Upper lobe of right lung (tissue), 1 donor: ENCODE results near the gene METTL2A. TPM values are rescaled to one million over a fixed set of nuclear protein-coding genes. Genes with fewer than 3 reads are reported as not detected.
A peak's percentile ranks its signal among the peaks of the same experiment; 100 is the strongest.
"Not testable (repeated sequence)": the region's sequence is repeated elsewhere in the genome, so short reads cannot be mapped to it uniquely, and the experiment has no call there.

ENCODE experiments used
- ATAC-seq: fragments of 200-7000 bp; cut with Tn5 transposase; one replicate; pipeline ENCODE4 v1.9.1; 2020; ENCODE audit warnings: mild to moderate bottlenecking, moderate library complexity
- DNase-seq: peaks from one replicate; pipeline ENCODE4 v3.0.0-alpha.2; 2020
- H3K27ac ChIP-seq: fragments of 200-600 bp; one replicate; pipeline ENCODE4 v1.8.0; 2022
- H3K27me3 ChIP-seq: fragments of 200-600 bp; one replicate; pipeline ENCODE4 v1.8.0; 2022; ENCODE audit warnings: mild to moderate bottlenecking
- H3K36me3 ChIP-seq: fragments of 200-600 bp; one replicate; pipeline ENCODE4 v1.8.0; 2022
- H3K4me1 ChIP-seq: fragments of 200-600 bp; one replicate; pipeline ENCODE4 v1.8.0; 2022
- H3K4me3 ChIP-seq: fragments of 200-600 bp; one replicate; pipeline ENCODE4 v1.8.0; 2022; ENCODE audit warnings: mild to moderate bottlenecking
- H3K9me3 ChIP-seq: fragments of 200-600 bp; one replicate; pipeline ENCODE4 v1.8.0; 2022
- CTCF ChIP-seq: fragments of 200-600 bp; IDR thresholded peaks from one replicate; pipeline ENCODE4 v1.8.0; 2022; ENCODE audit warnings: antibody characterized with exemption
- intact Hi-C: fragments of 100-400 bp; cut with DNase I; formaldehyde crosslinking; loops from one replicate; pipeline ENCODE4 v1.11.0; 2022
- long read RNA-seq: library from polyadenylated mRNA; unstranded; transcript quantifications from one replicate; pipeline ENCODE4 v2.0.0, GENCODE V29; 2021
- total RNA-seq: library from RNA; stranded (reverse); fragmentation: NEBNext Ultra II Directional; extraction: Animal tissue kit (Norgen Biotek cat#: 25700); gene quantifications from one replicate; pipeline ENCODE4 v1.2.1, GENCODE V29; 2021
- donor health status: DM: no; HTN: yes; CAD: no; lungs with severe emphysema.

METTL2A gene
- total RNA-seq = 17.6 TPM
- long read RNA-seq, transcript METTL2A-201 (9 exons, 2,537 nt) = major isoform, 11 of 13 reads
- long read RNA-seq, partial matches to known transcripts = 0 of 13 reads
- long read RNA-seq, other reads (novel, unspliced or antisense) = 0 of 13 reads

- H3K27ac ChIP-seq = peak within 1 kb of the TSS; percentile 78
- not testable (repeated sequence) for H3K4me1 ChIP-seq
These were observed at the start of gene METTL2A for GRCh38 chr17:62423647-62424461. TSS of gene METTL2A (plus strand) at chr17:62423897. CDS start at chr17:62423903, 6 bp downstream.

GRCh38 chr17:62380253-62380652 lies 43.4 kb upstream of the METTL2A start, which contains the start of gene EFCAB3:
TSS of gene EFCAB3 (plus strand) at chr17:62380553. CDS start at chr17:62382980, 2,427 bp downstream.
- Histone ChIP-seq H3K4me3 (no peak within 1 kb of the TSS), H3K9me3 (no peaks in the 10 kb centered on the region), H3K36me3 (no peaks in the 10 kb centered on the region), H3K4me1 (no peaks in the 10 kb centered on the region), H3K27ac (no peak within 1 kb of the TSS), H3K27me3 (peaks cover 10% of the 10 kb centered on the region)
- DNase-seq (no peak), ATAC-seq (no peak)
- intact Hi-C loops = no loop called here
- no peak for TF ChIP-seq CTCF

More at GRCh38 chr17:62423647-62424461, at the start of gene METTL2A:
- H3K4me3 ChIP-seq = peak within 1 kb of the TSS; percentile 86
- H3K36me3 ChIP-seq = peaks cover 16% of the 10 kb centered on the region
- H3K27me3 ChIP-seq, intact Hi-C loops, H3K9me3 ChIP-seq: not testable (repeated sequence)
- DNase-seq = peak; percentile 91
- TF ChIP-seq CTCF = peak; percentile 30
- peak; percentile 98 for ATAC-seq

GRCh38 chr17:62381561-62381960 lies 42.1 kb upstream of the METTL2A start:
- Histone ChIP-seq H3K4me3 (no peak overlapping the region), H3K27ac (no peak overlapping the region), H3K36me3 (no peaks in the 10 kb centered on the region), H3K9me3 (no peaks in the 10 kb centered on the region), H3K27me3 (peaks cover 3% of the 10 kb centered on the region), H3K4me1 (no peaks in the 10 kb centered on the region)
- TF ChIP-seq CTCF = no peak
- DNase-seq (no peak), ATAC-seq (no peak)
- intact Hi-C loops = no loop called here

- TF ChIP-seq CTCF = no peak
- intact Hi-C loops = no loop called here
- Histone ChIP-seq H3K9me3 (no peaks in the 10 kb centered on the region), H3K27me3 (peaks cover 5% of the 10 kb centered on the region), H3K36me3 (no peaks in the 10 kb centered on the region), H3K4me3 (no peak overlapping the region), H3K4me1 (no peaks in the 10 kb centered on the region), H3K27ac (no peak overlapping the region)
- ATAC-seq = no peak
- no peak for DNase-seq
These were observed 34.8 kb upstream of the METTL2A start for GRCh38 chr17:62388856-62389255.

GRCh38 chr17:62392908-62393307 lies 30.8 kb upstream of the METTL2A start:
- H3K4me3 ChIP-seq = no peak overlapping the region
- TF ChIP-seq CTCF = no peak
- no peak for ATAC-seq

More at GRCh38 chr17:62392908-62393307, 30.8 kb upstream of the METTL2A start:
- Histone ChIP-seq H3K4me1 (no peaks in the 10 kb centered on the region), H3K36me3 (no peaks in the 10 kb centered on the region), H3K27ac (no peak overlapping the region), H3K27me3 (peaks cover 12% of the 10 kb centered on the region), H3K9me3 (no peaks in the 10 kb centered on the region)
- DNase-seq = no peak
- intact Hi-C loops = no loop called here
